ENCODE data around the gene SLIT3.

DNA sequence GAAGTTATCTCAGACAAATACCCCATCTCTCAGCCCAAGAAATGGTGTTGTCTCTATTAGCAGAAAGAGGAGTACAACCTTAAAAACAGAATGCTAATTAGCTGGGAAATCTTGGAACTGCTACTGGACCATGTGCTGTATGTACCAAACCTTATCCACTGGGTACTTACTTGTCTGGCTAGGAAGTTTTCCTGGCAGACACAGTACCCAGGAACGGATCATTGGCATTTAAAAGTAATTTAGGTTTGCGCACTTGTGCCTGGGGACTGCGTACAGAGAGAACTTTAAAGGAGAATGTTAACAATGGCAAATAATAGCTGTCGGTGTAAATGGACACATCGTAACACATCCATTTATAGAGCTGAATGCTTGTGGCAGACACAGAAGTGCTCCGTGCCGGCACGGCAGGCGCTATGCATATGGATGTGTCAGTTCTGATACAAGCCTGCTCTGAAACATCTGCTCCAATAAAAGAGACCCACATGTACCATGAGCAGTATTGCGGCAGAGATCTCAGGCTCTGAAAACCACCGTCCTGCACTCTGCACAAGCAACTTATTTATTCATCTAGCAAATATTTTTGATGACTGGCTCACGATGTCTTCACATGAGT lies 431.2 kb downstream of the SLIT3 start:
- no peak for TF ChIP-seq POLR2AphosphoS5 (IDR thresholded peaks at IDR 0.05; ENCODE audit: insufficient read depth, low read depth, low read length)
- no peak for TF ChIP-seq EZH2 (IDR thresholded peaks at IDR 0.05; ENCODE audit: borderline replicate concordance, low read depth, low read length, severe bottlenecking)
- no peak for TF ChIP-seq CTCF (IDR thresholded peaks at IDR 0.05; ENCODE audit: extremely low read depth in 1 of 2, insufficient read depth in 1 of 2, low read depth in 1 of 2, low read length in 2 of 2)
- no peak for TF ChIP-seq POLR2A (IDR thresholded peaks at IDR 0.05; ENCODE audit: low read depth, low read length)
